ENCODE measurements around the gene MAB21L2.

GRCh38 chr4:150581641-150582051 is 305 bp upstream of the MAB21L2 start:
- TF ChIP-seq POLR2A (IDR thresholded peaks at IDR 0.05; ENCODE audit: low read depth, low read length) (no peak), POLR2AphosphoS5 (IDR thresholded peaks at IDR 0.05; ENCODE audit: low read length) (no peak), ZBTB33 (IDR thresholded peaks at IDR 0.05) (no peak), CTCF (IDR thresholded peaks at IDR 0.05 in 2 of 3, conservative IDR thresholded peaks at IDR 0.05 in 1 of 3; ENCODE audit: control insufficient read depth in 2 of 3, extremely low read depth in 1 of 3, insufficient read depth in 1 of 3, low read depth in 3 of 3, low read length in 3 of 3) (no peak), USF2 (IDR thresholded peaks at IDR 0.05; ENCODE audit: borderline replicate concordance, low read depth, low read length) (no peak), CHD2 (IDR thresholded peaks at IDR 0.05; ENCODE audit: borderline replicate concordance, low read depth, low read length) (no peak), REST (IDR thresholded peaks at IDR 0.05; ENCODE audit: low read depth, low read length) (no peak), ZNF24 (IDR thresholded peaks at IDR 0.05) (no peak), RELA (IDR thresholded peaks at IDR 0.05; ENCODE audit: borderline replicate concordance, partially characterized antibody) (no peak), POLR2AphosphoS2 (IDR thresholded peaks at IDR 0.05; ENCODE audit: low read depth, low read length) (no peak), BHLHE40 (IDR thresholded peaks at IDR 0.05; ENCODE audit: borderline replicate concordance in 1 of 2, low read depth in 2 of 2, low read length in 1 of 2) (no peak)

All from GM12878 (cell line).